Osteocyte (in vitro differentiated cells): ENCODE data around the gene GPR137C. TPM values are rescaled to one million over a fixed set of nuclear protein-coding genes. Genes with fewer than 3 reads are reported as not detected.

Experiments used
- DNase-seq: peaks from one replicate; pipeline ENCODE4 v3.0.0; 2021; ENCODE audit warnings: mixed read lengths; ENCODE audit not compliant: unreplicated experiment; ENCODE audit errors: extremely low spot score
- H3K27ac Mint-ChIP-seq: one replicate; pipeline ENCODE4 v1.8.0; 2021; ENCODE audit warnings: mild to moderate bottlenecking, mixed read lengths; ENCODE audit not compliant: unreplicated experiment
- H3K27me3 Mint-ChIP-seq: one replicate; pipeline ENCODE4 v1.8.0; 2021; ENCODE audit warnings: mixed read lengths; ENCODE audit not compliant: unreplicated experiment
- H3K36me3 Mint-ChIP-seq: one replicate; pipeline ENCODE4 v1.8.0; 2021; ENCODE audit warnings: mixed read lengths; ENCODE audit not compliant: unreplicated experiment
- H3K4me1 Mint-ChIP-seq: one replicate; pipeline ENCODE4 v1.8.0; 2021; ENCODE audit warnings: mixed read lengths; ENCODE audit not compliant: unreplicated experiment
- H3K4me3 Mint-ChIP-seq: one replicate; pipeline ENCODE4 v1.8.0; 2021; ENCODE audit warnings: mild to moderate bottlenecking, moderate library complexity, mixed read lengths; ENCODE audit not compliant: unreplicated experiment
- H3K9me3 Mint-ChIP-seq: one replicate; pipeline ENCODE4 v1.8.0; 2021; ENCODE audit warnings: mixed read lengths; ENCODE audit not compliant: unreplicated experiment
- long read RNA-seq: library from polyadenylated mRNA; unstranded; transcript quantifications from one replicate; pipeline ENCODE4 v2.0.0, GENCODE V29; 2021
- total RNA-seq: library from RNA; stranded (reverse); gene quantifications from 2 replicates; pipeline ENCODE4 v1.2.1, GENCODE V29; 2021
- TF ChIP-seq, protein P1 (sequence below): fragments of 200-600 bp; sonication (generic); IDR thresholded peaks from 2 replicates; pipeline ENCODE4 v1.5.0; 2021; ENCODE audit warnings: antibody characterized with exemption, mild to moderate bottlenecking, moderate library complexity

GPR137C gene, protein sequence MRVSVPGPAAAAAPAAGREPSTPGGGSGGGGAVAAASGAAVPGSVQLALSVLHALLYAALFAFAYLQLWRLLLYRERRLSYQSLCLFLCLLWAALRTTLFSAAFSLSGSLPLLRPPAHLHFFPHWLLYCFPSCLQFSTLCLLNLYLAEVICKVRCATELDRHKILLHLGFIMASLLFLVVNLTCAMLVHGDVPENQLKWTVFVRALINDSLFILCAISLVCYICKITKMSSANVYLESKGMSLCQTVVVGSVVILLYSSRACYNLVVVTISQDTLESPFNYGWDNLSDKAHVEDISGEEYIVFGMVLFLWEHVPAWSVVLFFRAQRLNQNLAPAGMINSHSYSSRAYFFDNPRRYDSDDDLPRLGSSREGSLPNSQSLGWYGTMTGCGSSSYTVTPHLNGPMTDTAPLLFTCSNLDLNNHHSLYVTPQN
- total RNA-seq: 2.2 and 3.1 TPM in 2 replicates
- long read RNA-seq, partial matches to known transcripts: 0 of 1 reads
- long read RNA-seq, other reads (novel, unspliced or antisense): 1 of 1 reads

DNA sequence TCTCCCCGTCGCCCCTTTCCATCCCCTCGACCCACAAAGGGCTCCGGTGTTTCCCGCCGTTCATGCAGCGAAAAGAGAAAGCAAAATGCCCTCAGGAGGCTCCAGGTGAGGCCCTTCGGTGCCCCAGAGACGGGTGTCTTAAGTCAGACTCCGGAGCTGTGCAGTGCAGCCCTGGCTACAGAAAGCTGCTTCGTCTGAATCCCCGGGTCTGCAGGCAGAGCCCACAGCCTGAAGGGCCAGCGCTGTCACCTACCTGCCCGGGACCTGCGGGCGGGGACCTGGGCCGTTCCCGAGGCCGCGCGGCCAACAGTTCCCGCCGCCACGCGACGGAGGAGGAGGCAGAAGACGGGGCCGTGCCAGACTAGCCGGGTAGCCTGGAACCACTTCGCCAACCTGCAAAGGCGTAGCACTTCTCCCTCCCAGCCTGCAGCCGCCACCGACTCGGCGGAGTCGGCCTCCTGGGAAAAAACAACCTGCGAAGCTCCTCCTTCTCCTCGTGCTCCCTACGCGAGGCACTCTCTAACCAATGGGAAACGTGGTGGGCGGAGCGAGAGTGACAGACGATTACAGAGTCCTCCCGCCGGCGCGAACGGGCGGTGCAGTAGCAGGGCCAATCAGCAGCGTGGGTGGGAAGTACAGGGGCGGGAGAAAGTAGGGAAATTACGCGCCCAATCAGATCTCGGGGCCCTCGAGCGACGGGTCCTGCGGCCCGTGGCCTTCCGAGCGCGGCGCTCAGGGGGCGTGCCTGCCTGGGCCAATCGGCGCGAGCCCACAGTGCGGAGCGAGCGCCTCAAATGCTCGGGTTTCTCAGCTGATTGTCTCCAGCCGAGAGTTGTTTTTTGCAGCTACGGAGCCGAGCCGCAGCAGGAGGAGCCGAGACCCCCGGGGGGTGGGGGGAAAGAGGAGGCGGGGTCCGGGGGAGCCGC lies at the start of gene GPR137C, which contains the start of gene TXNDC16:
TSS of gene GPR137C (plus strand) at position 774 of the 926 bp plus-strand sequence. CDS start 312 bp downstream, outside the sequence.
TSS of gene TXNDC16 (minus strand) at position 443 of the 926 bp plus-strand sequence. CDS start 8,948 bp downstream, outside the sequence.
- peak within 1 kb of the TSS; percentile 91 for H3K4me3 Mint-ChIP-seq
- H3K27me3 Mint-ChIP-seq: peaks cover 3% of the 10 kb centered on the region
- no peaks in the 10 kb centered on the region for H3K36me3 Mint-ChIP-seq
- H3K27ac Mint-ChIP-seq: peak within 1 kb of the TSS; percentile 87
- TF ChIP-seq, protein P1, sequence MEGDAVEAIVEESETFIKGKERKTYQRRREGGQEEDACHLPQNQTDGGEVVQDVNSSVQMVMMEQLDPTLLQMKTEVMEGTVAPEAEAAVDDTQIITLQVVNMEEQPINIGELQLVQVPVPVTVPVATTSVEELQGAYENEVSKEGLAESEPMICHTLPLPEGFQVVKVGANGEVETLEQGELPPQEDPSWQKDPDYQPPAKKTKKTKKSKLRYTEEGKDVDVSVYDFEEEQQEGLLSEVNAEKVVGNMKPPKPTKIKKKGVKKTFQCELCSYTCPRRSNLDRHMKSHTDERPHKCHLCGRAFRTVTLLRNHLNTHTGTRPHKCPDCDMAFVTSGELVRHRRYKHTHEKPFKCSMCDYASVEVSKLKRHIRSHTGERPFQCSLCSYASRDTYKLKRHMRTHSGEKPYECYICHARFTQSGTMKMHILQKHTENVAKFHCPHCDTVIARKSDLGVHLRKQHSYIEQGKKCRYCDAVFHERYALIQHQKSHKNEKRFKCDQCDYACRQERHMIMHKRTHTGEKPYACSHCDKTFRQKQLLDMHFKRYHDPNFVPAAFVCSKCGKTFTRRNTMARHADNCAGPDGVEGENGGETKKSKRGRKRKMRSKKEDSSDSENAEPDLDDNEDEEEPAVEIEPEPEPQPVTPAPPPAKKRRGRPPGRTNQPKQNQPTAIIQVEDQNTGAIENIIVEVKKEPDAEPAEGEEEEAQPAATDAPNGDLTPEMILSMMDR: no peak
- H3K9me3 Mint-ChIP-seq: no peaks in the 10 kb centered on the region
- DNase-seq: peak; percentile 100
- peaks cover 20% of the 10 kb centered on the region for H3K4me1 Mint-ChIP-seq

DNA sequence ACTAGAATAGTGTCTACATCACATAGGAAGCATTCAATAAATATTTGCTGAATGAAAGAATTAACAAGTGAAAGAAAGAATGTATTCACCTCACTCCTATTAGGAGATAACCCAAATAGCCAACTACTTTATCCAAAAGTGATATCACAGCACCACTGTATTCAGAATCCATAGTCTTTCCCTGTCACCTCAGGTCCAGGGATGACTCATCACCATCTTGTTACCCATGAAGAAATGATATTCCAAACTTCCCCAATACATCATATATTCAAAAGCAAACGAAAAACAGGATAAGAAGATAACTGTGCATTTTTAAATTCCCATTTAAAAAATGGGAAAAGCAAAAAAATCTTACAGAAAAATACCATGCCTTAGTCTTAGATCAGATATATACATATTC lies 39.4 kb upstream of the GPR137C start:
- H3K4me1 Mint-ChIP-seq: no peaks in the 10 kb centered on the region
- H3K9me3 Mint-ChIP-seq: no peaks in the 10 kb centered on the region
- TF ChIP-seq, protein P1: no peak
- no peak overlapping the region for H3K4me3 Mint-ChIP-seq
- H3K36me3 Mint-ChIP-seq: peaks cover under 1% of the 10 kb centered on the region
- H3K27ac Mint-ChIP-seq: no peak overlapping the region
- H3K27me3 Mint-ChIP-seq: no peaks in the 10 kb centered on the region
- DNase-seq: no peak

DNA sequence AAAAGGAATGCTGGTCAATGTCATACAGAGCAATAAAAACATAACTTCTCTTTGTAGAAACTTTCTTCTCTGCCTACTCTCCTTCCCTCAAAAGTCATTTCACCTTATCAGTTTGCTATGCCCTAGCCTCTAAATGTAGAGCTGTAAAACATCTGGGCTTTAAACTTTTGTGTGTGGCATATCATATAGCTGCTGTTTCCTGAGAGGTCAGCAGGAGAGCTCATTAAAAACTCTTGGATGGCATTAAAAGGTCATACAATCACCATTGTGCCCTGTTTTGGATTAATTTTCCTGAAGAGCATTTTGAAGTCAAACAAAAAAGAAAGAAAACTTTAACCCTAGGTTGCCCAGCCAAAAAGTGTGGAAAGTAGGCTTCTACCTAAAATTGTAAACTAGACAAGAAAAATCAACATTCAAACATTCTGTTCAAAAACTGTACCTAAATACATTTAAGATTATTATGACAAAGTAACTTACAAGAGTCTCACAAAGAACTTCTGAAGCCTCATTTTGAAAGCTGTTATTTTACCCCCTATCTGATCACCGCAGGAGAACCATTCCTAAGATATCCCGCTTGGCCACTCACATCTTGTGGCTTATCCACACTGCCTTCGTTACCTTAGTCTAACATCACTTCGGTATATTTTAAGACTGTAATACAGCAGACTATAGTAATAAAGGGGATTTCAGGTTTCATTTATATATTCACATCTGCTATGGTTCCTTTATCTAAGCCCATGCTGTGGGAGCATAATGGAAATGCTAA lies 38.4 kb upstream of the GPR137C start:
- Mint-ChIP-seq H3K4me3 (no peak overlapping the region), H3K36me3 (no peaks in the 10 kb centered on the region), H3K27ac (no peak overlapping the region), H3K4me1 (no peaks in the 10 kb centered on the region), H3K27me3 (no peaks in the 10 kb centered on the region), H3K9me3 (no peaks in the 10 kb centered on the region)
- TF ChIP-seq, protein P1: no peak
- no peak for DNase-seq

DNA sequence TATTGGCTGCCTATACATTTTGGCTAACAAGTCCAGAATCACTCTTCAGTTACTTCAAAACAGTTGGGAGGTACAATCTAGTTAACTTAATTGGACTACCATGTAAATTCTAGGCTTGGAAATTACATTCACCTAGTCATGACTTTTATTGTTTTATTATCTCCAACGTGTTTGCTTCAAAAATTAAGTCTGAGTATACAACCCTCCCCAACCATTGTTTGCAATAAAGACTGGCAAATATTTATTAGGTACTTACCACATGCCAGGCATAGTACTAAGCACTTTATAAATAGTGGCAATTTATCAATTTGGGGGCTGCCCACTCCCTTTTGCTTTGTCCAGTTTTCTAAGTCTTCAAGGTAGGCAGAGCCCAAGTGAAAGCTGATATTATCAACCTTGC lies 30.6 kb upstream of the GPR137C start:
- Mint-ChIP-seq H3K36me3 (peaks cover 3% of the 10 kb centered on the region), H3K9me3 (no peaks in the 10 kb centered on the region), H3K4me3 (no peak overlapping the region), H3K4me1 (peaks cover 29% of the 10 kb centered on the region), H3K27ac (no peak overlapping the region), H3K27me3 (no peaks in the 10 kb centered on the region)
- no peak for DNase-seq
- TF ChIP-seq, protein P1: no peak
